Endothelial cell of umbilical vein (primary cell): Measurements from ENCODE around the gene ASIC4. TPM values are rescaled to one million over a fixed set of nuclear protein-coding genes. Genes with fewer than 3 reads are reported as not detected.

Experiments used
- BruUV-seq: library from RNA; stranded (reverse); fragments of 400-500 nt; replicated peaks from 2 replicates; lab custom pipeline; 2021; lab: Mats Ljungman, UMichigan
- CTCF ChIA-PET: fragments of 300-600, 350-600 bp; sonication (Branson Sonifier 250); formaldehyde crosslinking; loops from one replicate; lab custom pipeline; 2021; ENCODE audit warnings: antibody characterized with exemption, inconsistent platforms; lab: Charles Lee
- POLR2A ChIA-PET: fragments of 300-600, 350-600 bp; sonication (Branson Sonifier 250); formaldehyde crosslinking; loops from one replicate; lab custom pipeline; 2021; ENCODE audit warnings: antibody characterized with exemption, inconsistent platforms; lab: Charles Lee
- DNase-seq: peaks from one replicate; pipeline ENCODE4 v3.0.0-alpha.2; 2011; ENCODE audit warnings: low read depth, low spot score
- FAIRE-seq: peaks from 2 replicates; lab custom pipeline; 2011; peaks lifted over from hg19 to GRCh38; lab: Jason Lieb, UNC
- H2AFZ ChIP-seq: 2 replicates; pipeline ENCODE4 v1.6.0; 2012; ENCODE audit warnings: low read depth, low read length, control low read depth, inconsistent platforms
- H3K27ac ChIP-seq: 2 replicates; pipeline ENCODE4 v1.5.1; 2011; ENCODE audit warnings: low read depth, mild to moderate bottlenecking, control low read depth, low read length, moderate library complexity; ENCODE audit not compliant: insufficient read depth
- H3K27me3 ChIP-seq, 2 experiments: 2 replicates each; pipeline versions ENCODE4 v1.6.0 to v1.6.1; 2011; ENCODE audit warnings: low read length in 2 of 2, mixed read lengths in 1 of 2; ENCODE audit not compliant: control insufficient read depth in 2 of 2, insufficient read depth in 2 of 2
- H3K36me3 ChIP-seq, 2 experiments: 2 replicates in 1 of 2; 3 replicates in 1 of 2; pipeline ENCODE4 v1.5.1; 2011; ENCODE audit warnings: low read length in 2 of 2, mild to moderate bottlenecking in 1 of 2, moderate library complexity in 1 of 2; ENCODE audit not compliant: control insufficient read depth in 2 of 2, insufficient read depth in 2 of 2; ENCODE audit errors: extremely low read depth in 1 of 2
- H3K4me1 ChIP-seq: 3 replicates; pipeline ENCODE4 v1.5.1; 2011; ENCODE audit warnings: mild to moderate bottlenecking, low read length; ENCODE audit not compliant: control insufficient read depth, insufficient read depth; ENCODE audit errors: extremely low read depth
- H3K4me2 ChIP-seq: 2 replicates; pipeline ENCODE4 v1.6.1; 2011; ENCODE audit warnings: low read length, control low read depth, mixed read lengths; ENCODE audit not compliant: insufficient read depth
- H3K4me3 ChIP-seq, 3 experiments: fragments of 200-600 bp in 1 of 3; sonication (generic), shearing (Covaris generic) in 1 of 3; replicated peaks in 1 of 3; 2 replicates each; pipeline ENCODE4 v1.5.1; 2011 to 2016; ENCODE audit warnings: control low read depth in 3 of 3, low read length in 3 of 3, mild to moderate bottlenecking in 2 of 3, inconsistent platforms in 1 of 3, low read depth in 1 of 3, moderate library complexity in 1 of 3; ENCODE audit not compliant: insufficient read depth in 1 of 3
- H3K79me2 ChIP-seq: 2 replicates; pipeline ENCODE4 v1.6.0; 2012; ENCODE audit warnings: low read length, inconsistent platforms; ENCODE audit not compliant: control insufficient read depth, insufficient read depth
- H3K9ac ChIP-seq: replicated peaks from 2 replicates; pipeline ENCODE3; 2011; ENCODE audit warnings: low read length, control low read depth; ENCODE audit not compliant: insufficient read depth; ENCODE audit errors: extremely low read depth
- H3K9me1 ChIP-seq: replicated peaks from 3 replicates; pipeline ENCODE4 v1.6.0; 2011; ENCODE audit warnings: mild to moderate bottlenecking, low read length; ENCODE audit not compliant: control insufficient read depth, insufficient read depth; ENCODE audit errors: extremely low read depth
- H3K9me3 ChIP-seq: replicated peaks from 2 replicates; pipeline ENCODE4 v1.5.1; 2012; ENCODE audit warnings: low read length, inconsistent platforms; ENCODE audit not compliant: control insufficient read depth, insufficient read depth
- H4K20me1 ChIP-seq: replicated peaks from 2 replicates; pipeline ENCODE3; 2011; ENCODE audit warnings: mild to moderate bottlenecking, low read length; ENCODE audit not compliant: control insufficient read depth, insufficient read depth; ENCODE audit errors: extremely low read depth
- CTCF ChIP-seq, 2 donors: IDR thresholded peaks; 1 replicate in 1 of 2; 2 replicates in 1 of 2; pipeline ENCODE4 v1.5.1; 2011; ENCODE audit warnings: low read length in 2 of 2, mild to moderate bottlenecking in 2 of 2, moderate library complexity in 2 of 2, control low read depth in 1 of 2, inconsistent platforms in 1 of 2, low read depth in 1 of 2; ENCODE audit not compliant: insufficient read depth in 1 of 2; ENCODE audit errors: extremely low read depth in 1 of 2
- EZH2 ChIP-seq: IDR thresholded peaks from 2 replicates; pipeline ENCODE4 v1.6.1; 2012; ENCODE audit warnings: borderline replicate concordance, low read depth, mild to moderate bottlenecking, moderate library complexity, low read length, inconsistent platforms; ENCODE audit not compliant: severe bottlenecking
- FOS ChIP-seq: IDR thresholded peaks from 2 replicates; pipeline ENCODE4 v1.6.1; 2011; ENCODE audit warnings: mild to moderate bottlenecking, low read length, moderate library complexity, borderline replicate concordance; ENCODE audit not compliant: insufficient read depth
- GATA2 ChIP-seq: IDR thresholded peaks from 2 replicates; pipeline ENCODE4 v1.7.0; 2011; ENCODE audit warnings: low read depth, mild to moderate bottlenecking, moderate library complexity, mixed read lengths, low read length; ENCODE audit not compliant: insufficient read length, insufficient read depth
- JUN ChIP-seq: IDR thresholded peaks from 2 replicates; pipeline ENCODE4 v1.6.1; 2011; ENCODE audit warnings: borderline replicate concordance, low read depth; ENCODE audit not compliant: insufficient read length, insufficient read depth
- MAX ChIP-seq: IDR thresholded peaks from 2 replicates; pipeline ENCODE4 v1.6.1; 2011; ENCODE audit not compliant: insufficient read depth, insufficient read length
- MYC ChIP-seq: IDR thresholded peaks from one replicate; pipeline ENCODE4 v1.6.1; 2011; ENCODE audit warnings: mild to moderate bottlenecking, low read depth, low read length
- POLR2A ChIP-seq: IDR thresholded peaks from 2 replicates; pipeline ENCODE4 v1.6.1; 2012; ENCODE audit warnings: low read depth, mild to moderate bottlenecking, control low read depth, low read length
- POLR2AphosphoS5 ChIP-seq: IDR thresholded peaks from 2 replicates; pipeline ENCODE4 v1.6.1; 2012; ENCODE audit warnings: low read depth, mild to moderate bottlenecking, control low read depth, low read length, moderate library complexity; ENCODE audit not compliant: insufficient read depth
- dilution Hi-C: fragments of 300-500 bp; cut with MboI; formaldehyde crosslinking; loops from one replicate; pipeline ENCODE4 v1.15.0; 2019; ENCODE audit warnings: low sequenced_read_pairs; ENCODE audit not compliant: extremely low pct_ligation_motif_present
- intact Hi-C: fragments of 100-400 bp; cut with micrococcal nuclease; formaldehyde crosslinking; loops from one replicate; pipeline ENCODE4 v1.10.0; 2022
- polyA plus RNA-seq, 4 experiments: library from polyadenylated mRNA; depleted of rRNA in 3 of 4; stranded (reverse) in 3 of 4; unstranded in 1 of 4; fragments of >200 nt; gene quantifications; 2 replicates each; pipeline versions ENCODE4 v1.2.1 to v1.2.3, GENCODE V29; 2011 to 2012; ENCODE audit warnings: missing spikeins in 1 of 4
- total RNA-seq: library from RNA; stranded (reverse); gene quantifications from 2 replicates; pipeline ENCODE4 v1.2.3, GENCODE V29; 2021

The ASIC4 gene
- total and polyA plus RNA-seq, 2 donors (not counting 3 experiments of a cell fraction or from before 2014, with no cell fraction given) = not detected

GRCh38 chr2:219510512-219511135 is 3.7 kb upstream of the ASIC4 start:
- BruUV-seq = no TSS peak
- H3K4me3 ChIP-seq = no peak overlapping the region
- CTCF ChIA-PET = interaction anchor here (0.7 to 6.6 kb wide), 27 partner anchors 8 to 132 kb away, joined by 3 to 151 read pairs (median 5); partner anchors contain the start of genes DES, GMPPA and STK11IP

GRCh38 chr2:219511547-219512325 is 2.5 kb upstream of the ASIC4 start:
- Histone ChIP-seq H3K27ac (no peak overlapping the region), H4K20me1 (no peaks in the 10 kb centered on the region), H3K4me2 (no peak overlapping the region), H3K4me3 (no peak overlapping the region), H3K9me3 (no peaks in the 10 kb centered on the region), H3K9me1 (no peaks in the 10 kb centered on the region), H2AFZ (no peak overlapping the region), H3K79me2 (no peaks in the 10 kb centered on the region), H3K27me3 (peaks cover 50 to 58% of the 10 kb centered on the region in 2 experiments), H3K4me1 (no peaks in the 10 kb centered on the region), H3K36me3 (no peaks in the 10 kb centered on the region), H3K9ac (no peak overlapping the region)
- TF ChIP-seq MYC = no peak
- TF ChIP-seq MAX = no peak
- no peak for TF ChIP-seq POLR2A
- no peak for TF ChIP-seq FOS
- TF ChIP-seq POLR2AphosphoS5 = no peak
- no peak for TF ChIP-seq JUN
- TF ChIP-seq GATA2 = no peak
- no peak for TF ChIP-seq CTCF (IDR thresholded peaks at IDR 0.05; ENCODE audit: extremely low read depth in 1 of 2, insufficient read depth in 1 of 2, low read depth in 1 of 2, low read length in 2 of 2)
- TF ChIP-seq EZH2 = no peak
- ChIA-PET POLR2A (no interaction called here), CTCF (interaction anchor here (1.0 to 6.6 kb wide), 7 partner anchors 9 to 109 kb away, joined by 3 to 39 read pairs (median 4); a partner anchor contains a TSS)
- FAIRE-seq (no peak), DNase-seq (no peak)
- dilution Hi-C loops (no loop called here), intact Hi-C loops (no loop called here)
- no TSS peak for BruUV-seq

More at GRCh38 chr2:219510512-219511135, 3.7 kb upstream of the ASIC4 start:
- POLR2A ChIA-PET = interaction anchor here (0.5 to 1.0 kb wide), 2 partner anchors 12 to 157 kb away, joined by 3 to 20 read pairs; partner anchors contain the start of gene GMPPA
- DNase-seq = no peak
- Histone ChIP-seq H3K9me3 (no peaks in the 10 kb centered on the region), H3K27me3 (peaks cover 43 to 48% of the 10 kb centered on the region in 2 experiments), H3K36me3 (peaks cover 0 to 8% of the 10 kb centered on the region in 2 experiments), H3K9me1 (no peaks in the 10 kb centered on the region), H3K4me2 (no peak overlapping the region), H3K4me1 (no peaks in the 10 kb centered on the region), H3K79me2 (no peaks in the 10 kb centered on the region), H3K27ac (no peak overlapping the region), H3K9ac (no peak overlapping the region), H2AFZ (no peak overlapping the region), H4K20me1 (no peaks in the 10 kb centered on the region)
- no peak for FAIRE-seq
- dilution Hi-C loops (no loop called here), intact Hi-C loops (no loop called here)
- TF ChIP-seq POLR2AphosphoS5 = no peak
- no peak for TF ChIP-seq EZH2
- TF ChIP-seq GATA2 = no peak
- no peak for TF ChIP-seq JUN
- TF ChIP-seq FOS = no peak
- TF ChIP-seq POLR2A = no peak
